Measurements from ENCODE around the gene TBC1D7.

- TF ChIP-seq CTCF (IDR thresholded peaks at IDR 0.05) = no peak
- no peak for TF ChIP-seq ZFX (IDR thresholded peaks at IDR 0.05; ENCODE audit: borderline replicate concordance)
Measured at GRCh38 chr6:13260101-13260598, 68.2 kb downstream of the TBC1D7 start.
